HG02885 (cell line): ENCODE measurements around the gene SH3BP5L.
"Not testable (repeated sequence)": the region's sequence is repeated elsewhere in the genome, so short reads cannot be mapped to it uniquely, and the experiment has no call there.

Source experiments
- ATAC-seq: cut with Tn5 transposase; IDR thresholded peaks from one replicate; pipeline ENCODE4 v1.9.1; 2021; ENCODE audit warnings: mild to moderate bottlenecking; ENCODE audit not compliant: unreplicated experiment, poor library complexity

The SH3BP5L gene

DNA sequence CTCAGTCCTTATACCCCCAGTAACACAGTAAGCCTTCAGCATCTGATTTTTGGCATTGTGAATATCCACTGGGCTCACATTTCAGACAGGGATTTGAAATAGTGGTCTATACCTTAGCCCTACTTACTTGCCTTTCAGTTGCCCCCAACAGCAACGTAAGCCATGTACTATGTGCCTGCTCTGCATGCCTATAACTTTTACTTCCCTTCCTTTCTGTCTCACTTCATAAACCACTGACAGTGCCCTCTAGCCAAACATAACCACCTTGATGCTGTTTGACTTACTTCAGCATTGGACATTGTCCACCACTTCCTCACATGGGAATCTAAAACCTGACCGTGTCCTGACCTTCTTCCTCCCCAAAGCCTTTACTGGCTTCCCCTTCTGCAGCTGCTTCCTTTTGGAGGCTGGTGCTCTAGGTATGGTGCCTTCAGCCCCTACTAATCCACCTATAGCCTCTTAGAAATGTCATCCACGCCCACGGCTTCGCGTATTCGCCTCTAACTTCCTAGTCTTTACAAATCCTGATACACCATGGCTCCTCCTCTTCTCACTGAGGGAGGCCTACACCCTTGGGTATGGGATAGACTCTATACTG lies 8.7 kb upstream of the SH3BP5L start:
- ATAC-seq: no peak

DNA sequence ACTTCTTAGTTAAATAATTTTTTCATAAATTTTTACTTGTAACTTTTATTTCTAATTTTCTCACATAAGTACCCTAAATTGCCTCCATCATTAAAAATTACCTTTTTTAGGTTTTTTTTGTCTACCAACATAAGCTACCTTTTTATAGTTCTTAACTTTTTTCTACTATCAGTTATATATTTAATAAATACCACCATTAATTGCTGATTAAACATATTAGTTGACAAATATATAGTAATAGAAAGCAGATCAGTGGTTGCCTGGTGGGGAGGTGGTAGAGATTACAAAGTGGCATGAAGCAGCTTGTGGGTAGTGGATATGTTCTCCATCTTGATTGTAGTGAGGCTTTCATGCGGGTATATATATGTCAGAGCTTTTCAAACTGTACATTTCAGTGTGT lies 6.1 kb upstream of the SH3BP5L start:
- ATAC-seq: no peak

- not testable (repeated sequence) for ATAC-seq
Observed at GRCh38 chr1:248830718-248831017, 5.0 kb upstream of the SH3BP5L start.

GRCh38 chr1:248828845-248829244 lies 3.1 kb upstream of the SH3BP5L start:
- ATAC-seq: no peak

DNA sequence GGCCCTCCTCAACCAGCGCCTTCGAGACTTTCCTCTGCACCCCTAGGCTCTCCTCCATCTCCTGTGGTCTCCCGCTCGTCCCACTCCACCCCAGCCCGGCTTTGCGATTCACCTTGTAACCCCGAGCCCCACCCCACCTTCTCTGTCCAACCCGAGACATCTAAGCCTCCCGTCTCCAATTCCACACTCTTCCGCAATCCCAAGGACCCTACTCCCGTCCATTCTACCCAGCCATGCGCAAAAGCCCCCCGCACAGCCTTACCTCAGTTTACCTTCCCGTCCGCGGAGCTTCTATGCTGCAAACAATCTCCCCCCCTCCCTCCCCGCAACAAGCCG lies 174 bp downstream of the SH3BP5L start:
- peak; percentile 1 for ATAC-seq

- no peak for ATAC-seq
Observed at GRCh38 chr1:248825136-248825535, 579 bp downstream of the SH3BP5L start.

- no peak for ATAC-seq
Observed at GRCh38 chr1:248824701-248825100, 1.0 kb downstream of the SH3BP5L start.

DNA sequence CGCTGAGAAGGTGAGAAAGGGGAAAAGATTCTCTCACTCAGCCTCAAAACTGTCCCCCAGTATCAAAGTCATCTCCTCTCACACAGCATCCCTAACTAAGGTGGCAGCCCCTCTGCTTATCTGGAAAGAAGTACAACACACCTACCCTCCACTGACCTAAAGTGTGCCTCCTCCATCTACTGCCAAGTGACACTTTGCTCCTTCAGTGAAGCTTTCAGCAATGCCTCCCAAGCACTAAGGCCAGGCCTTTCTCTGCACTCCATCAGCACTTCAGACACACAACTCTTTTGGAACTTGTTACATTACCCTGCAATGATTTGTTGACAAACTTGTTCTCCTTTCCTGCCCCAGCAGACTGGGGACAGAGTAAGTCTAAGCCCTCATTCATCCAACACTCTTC lies 1.4 kb downstream of the SH3BP5L start:
- ATAC-seq: no peak

DNA sequence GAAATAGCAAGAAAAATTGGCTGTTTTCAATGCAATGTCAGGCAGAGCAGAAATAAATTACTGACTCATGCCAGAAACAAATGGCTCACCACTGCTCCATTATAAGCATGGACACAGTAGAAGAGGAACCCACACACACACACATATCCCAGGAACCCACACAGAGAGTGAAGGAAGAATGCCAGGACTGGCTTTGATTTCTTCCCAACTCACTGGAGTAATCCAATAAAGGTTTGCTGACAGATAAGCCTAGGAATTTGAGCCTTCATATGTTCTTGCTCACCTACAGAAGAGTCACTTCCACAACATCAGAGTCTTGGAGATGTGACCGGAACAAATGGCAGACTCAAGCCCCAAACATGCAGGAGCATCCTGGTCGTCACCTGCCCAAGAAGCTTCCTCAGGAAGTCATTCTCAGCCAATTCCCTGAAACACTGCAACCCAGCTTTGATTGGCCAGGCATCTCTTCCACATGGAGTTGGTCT lies 2.2 kb downstream of the SH3BP5L start:
- no peak for ATAC-seq

DNA sequence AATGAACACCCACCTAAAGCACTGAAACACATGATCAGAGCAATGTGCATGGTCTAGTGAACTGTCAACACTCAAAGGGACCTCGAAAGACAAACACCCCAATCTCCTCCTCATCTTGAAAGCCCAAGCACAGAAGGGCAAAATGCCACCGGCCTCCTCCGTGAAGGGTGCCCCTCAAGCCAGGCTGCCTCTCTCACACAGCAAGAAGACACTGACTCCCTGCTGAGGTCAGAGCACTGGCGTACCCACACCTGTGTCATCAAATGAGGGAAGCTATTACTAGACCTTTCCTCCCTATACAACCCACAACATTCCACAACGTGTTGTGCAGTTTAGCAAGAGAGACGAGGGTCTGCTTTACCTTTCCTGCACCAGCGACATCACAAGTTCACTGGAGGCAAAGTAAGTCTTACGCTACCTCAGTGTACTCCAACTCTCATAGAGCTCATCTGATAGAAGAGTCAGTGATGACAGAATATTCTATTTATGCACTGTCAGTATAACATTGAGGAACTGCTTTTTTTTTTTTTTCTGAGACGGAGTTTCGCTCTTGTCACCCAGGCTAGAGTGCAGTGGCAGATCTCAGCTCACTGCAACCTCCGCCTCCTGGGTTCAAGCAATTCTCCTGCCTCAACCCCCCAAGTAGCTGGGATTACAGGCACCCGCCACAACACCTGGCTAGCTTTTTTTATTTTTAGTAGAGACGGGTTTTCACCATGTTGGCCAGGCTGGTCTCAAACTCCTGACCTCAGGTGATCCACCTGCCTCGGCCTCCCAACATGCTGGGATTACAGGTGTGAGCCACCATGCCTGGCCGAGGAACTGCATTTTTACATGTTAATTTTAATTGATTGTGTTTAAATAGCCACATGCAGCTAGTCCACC lies 3.3 kb downstream of the SH3BP5L start:
- peak; percentile 41 for ATAC-seq

DNA sequence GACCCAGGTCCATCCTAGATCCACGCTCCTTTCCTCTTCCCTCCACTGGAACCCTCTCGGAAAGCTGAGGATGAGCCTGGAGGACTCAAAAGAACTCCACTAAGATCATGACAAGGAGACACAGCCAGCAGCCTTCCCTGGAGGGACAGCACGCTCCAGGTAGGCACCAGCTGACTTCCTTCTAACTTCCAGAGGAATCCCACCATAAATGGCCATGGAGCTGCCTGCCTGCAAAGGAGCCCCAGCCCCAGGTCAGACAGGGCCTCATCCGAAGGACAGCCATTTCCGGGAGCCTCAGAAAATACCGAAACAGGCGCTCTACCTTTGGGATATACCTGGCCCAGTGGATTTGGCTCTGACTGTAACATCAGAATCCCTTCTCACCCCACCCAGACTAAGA lies 4.1 kb downstream of the SH3BP5L start:
- no peak for ATAC-seq

DNA sequence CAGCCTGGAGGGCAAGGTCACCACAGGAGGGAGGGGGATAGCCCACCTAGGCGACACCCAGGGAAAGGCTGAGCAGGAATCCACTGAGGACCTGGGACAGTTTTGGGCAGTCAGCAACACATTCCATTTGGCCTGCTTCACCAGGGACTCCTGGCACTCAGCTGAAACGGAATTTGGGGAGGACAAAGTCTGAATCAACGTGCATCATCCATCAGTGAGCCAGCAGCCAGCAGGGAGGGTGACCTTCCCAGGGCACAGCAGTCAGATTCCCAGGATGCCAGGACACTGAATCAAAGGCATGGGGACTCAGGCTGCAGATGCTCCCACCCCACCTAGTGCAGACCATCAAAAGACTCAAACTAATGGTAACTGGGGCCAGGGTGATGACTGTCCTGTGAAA lies 4.6 kb downstream of the SH3BP5L start:
- no peak for ATAC-seq

GRCh38 chr1:248820041-248820585 lies 5.6 kb downstream of the SH3BP5L start:
- no peak for ATAC-seq

DNA sequence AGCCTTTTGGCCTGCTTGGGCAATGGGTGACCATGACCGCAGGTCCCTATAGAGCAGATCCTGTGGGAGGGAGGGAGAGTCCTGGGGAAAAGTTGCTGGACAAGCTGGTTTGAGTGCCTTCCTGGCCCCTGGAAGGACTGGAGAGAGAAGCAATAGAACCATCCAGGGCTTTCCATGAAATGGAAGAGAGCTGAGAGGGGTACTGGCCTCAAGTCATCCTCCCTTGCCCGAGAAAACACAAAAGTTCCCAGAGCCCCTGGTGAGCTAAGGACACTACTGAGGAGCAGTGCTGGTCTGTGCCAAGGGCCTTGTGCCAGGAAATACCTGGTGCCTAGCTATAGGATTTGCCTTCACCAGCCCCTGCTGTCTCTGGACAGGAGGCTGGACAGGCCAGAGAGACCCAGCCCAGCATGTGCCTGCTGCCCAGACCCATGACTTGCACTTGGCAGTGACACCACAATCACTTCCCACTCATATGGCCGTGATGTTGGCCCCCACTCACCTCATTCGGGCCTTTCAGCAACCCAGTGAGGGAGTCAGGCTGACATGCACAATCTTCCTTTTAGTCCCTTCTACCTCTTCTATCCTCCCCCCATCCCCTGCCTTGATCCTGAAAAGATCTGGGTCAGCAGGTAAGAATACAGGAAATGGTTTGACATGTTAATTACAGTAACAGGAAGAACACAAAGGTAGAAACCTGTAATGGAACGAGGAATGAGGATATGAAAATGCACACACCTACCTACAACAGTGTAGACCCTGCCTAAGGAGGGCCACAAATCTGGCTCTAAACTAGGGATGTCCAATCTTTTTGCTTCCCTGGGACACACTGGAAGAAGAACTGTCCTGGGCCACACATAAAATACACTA lies 7.0 kb downstream of the SH3BP5L start:
- peak; percentile 45 for ATAC-seq

DNA sequence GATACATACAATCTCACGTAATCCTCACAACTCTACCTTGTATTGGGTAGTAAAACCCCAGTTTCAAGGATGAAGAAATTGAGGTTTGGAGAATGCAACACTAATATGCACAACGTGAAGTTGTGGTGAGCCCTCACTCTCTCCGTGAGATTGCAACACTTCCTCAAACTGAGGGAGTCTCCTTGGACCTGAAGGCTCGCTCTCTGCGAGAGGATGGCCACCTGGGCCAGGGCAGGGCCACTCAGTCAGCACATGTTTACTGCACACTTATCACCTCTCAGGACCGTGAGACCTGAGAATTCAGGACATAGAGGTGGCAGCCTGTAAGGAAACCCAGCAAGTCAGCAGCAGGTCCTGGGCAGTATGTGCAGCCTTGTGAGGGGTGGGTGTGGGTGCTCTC lies 8.7 kb downstream of the SH3BP5L start:
- ATAC-seq: no peak

DNA sequence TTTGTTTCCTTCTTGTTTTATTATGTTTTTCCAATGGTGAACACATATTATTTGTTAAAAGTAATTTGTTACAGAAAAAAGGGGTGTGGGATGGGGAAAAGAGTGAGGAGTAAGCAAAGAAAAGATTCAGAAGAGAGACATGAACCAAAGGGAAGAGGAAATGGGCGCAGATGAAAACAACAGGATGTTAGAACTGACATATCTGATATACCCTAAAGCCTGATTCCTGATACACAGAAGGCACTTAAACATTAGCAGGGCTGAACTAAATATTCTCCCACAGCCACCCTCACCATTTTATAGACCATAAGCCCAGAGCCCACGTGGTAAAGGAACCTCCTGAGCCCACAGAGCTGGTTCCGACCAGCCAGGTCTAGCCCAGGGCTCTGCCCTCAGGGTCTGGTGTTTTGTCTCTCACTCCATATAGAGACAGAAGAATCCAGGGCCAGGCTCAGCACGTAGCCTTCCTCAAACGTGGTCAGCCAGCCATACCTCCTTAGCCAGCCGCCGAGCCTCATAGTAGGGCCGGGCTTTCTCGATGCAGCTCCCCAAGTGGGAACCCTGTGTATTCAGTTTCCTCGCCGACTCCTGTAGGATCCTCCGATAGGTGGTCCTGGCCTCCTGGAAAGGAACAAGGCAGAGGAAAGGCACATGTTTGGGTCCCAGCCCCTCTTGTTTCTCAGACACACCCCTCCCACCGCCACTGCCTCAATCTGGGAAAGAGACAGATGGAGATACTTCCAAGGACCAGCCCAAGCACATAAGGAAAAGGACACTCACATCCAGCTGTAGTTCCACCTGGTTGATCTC lies 9.5 kb downstream of the SH3BP5L start:
- no peak for ATAC-seq

DNA sequence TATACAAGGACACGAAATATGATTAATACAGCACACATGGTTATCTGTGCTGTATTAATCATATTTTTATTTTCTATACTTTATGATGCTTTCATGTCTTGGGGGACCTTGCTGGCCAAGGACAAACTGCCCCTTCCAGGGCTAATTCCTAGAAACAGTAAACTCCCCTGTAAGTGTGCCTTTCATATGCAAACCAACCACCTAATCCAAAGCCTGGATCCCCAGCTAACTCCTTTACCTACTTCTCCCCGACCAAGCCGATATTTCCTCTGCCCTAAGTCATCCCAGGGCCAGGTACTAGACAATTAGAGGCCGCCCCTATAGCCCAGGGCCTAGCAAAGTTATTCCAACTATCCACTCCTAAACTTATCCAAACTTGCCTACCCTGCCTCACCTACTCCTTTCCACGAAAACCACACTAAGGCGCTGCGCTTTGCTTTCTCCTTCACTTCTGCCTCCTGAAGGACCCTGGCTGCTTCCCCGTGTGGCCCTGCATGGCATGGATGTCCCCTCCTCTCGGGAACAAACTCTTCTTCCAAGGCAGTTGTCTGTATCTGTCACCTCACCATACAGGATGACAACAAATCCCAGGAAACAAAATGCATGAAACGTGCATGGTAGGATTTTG lies 10.2 kb downstream of the SH3BP5L start:
- no peak for ATAC-seq

GRCh38 chr1:248814351-248814750 lies 11.4 kb downstream of the SH3BP5L start:
- no peak for ATAC-seq

- no peak for ATAC-seq
Observed at GRCh38 chr1:248813546-248813945, 12.2 kb downstream of the SH3BP5L start.
